Cardiac muscle cell (in vitro differentiated cells and primary cell): ENCODE results near the gene CDC20. TPM values are rescaled to one million over a fixed set of nuclear protein-coding genes. Genes with fewer than 3 reads are reported as not detected.

Experiments used
- DNase-seq, 2 donors: peaks; one replicate each; pipeline versions ENCODE4 v3.0.0 to v3.0.0-alpha.2; 2010 to 2017; ENCODE audit warnings: low read depth in 1 of 2, low spot score in 1 of 2
- H3K27ac ChIP-seq: fragments of 200-600 bp; sonication (generic); 2 replicates; pipeline ENCODE4 v1.5.1; 2016
- H3K27me3 ChIP-seq: fragments of 200-600 bp; sonication (generic); 2 replicates; pipeline ENCODE4 v1.6.0; 2016; ENCODE audit warnings: control low read depth
- H3K36me3 ChIP-seq: fragments of 200-600 bp; sonication (generic); 2 replicates; pipeline ENCODE4 v1.5.1; 2016; ENCODE audit warnings: control low read depth
- H3K4me1 ChIP-seq: fragments of 200-600 bp; sonication (generic); 2 replicates; pipeline ENCODE4 v1.8.1; 2017; ENCODE audit warnings: low read depth, mild to moderate bottlenecking, mixed run types
- H3K4me3 ChIP-seq: fragments of 200-600 bp; sonication (generic); 2 replicates; pipeline ENCODE4 v1.5.1; 2016; ENCODE audit warnings: mild to moderate bottlenecking
- H3K9me3 ChIP-seq: fragments of 200-600 bp; sonication (generic); 2 replicates; pipeline ENCODE4 v1.5.1; 2017; ENCODE audit warnings: low read depth, mild to moderate bottlenecking, control low read depth
- CTCF ChIP-seq: IDR thresholded peaks from 2 replicates; pipeline ENCODE4 v1.5.1; 2012; ENCODE audit warnings: low read depth, mild to moderate bottlenecking, low read length
- polyA plus RNA-seq: library from polyadenylated mRNA; unstranded; fragments of >200 nt; fragmentation: Nextera tagmentation; extraction: Ambion mirVana; gene quantifications from 2 replicates; pipeline ENCODE4 v1.2.1, GENCODE V29; 2016
- total RNA-seq: library from RNA; depleted of rRNA; stranded (reverse); fragments of >200 nt; gene quantifications from 2 replicates; pipeline ENCODE4 v1.2.3, GENCODE V29; 2016

Gene CDC20
- total and polyA plus RNA-seq, 2 experiments from 2014 or later = 18.7 to 134 TPM

DNA sequence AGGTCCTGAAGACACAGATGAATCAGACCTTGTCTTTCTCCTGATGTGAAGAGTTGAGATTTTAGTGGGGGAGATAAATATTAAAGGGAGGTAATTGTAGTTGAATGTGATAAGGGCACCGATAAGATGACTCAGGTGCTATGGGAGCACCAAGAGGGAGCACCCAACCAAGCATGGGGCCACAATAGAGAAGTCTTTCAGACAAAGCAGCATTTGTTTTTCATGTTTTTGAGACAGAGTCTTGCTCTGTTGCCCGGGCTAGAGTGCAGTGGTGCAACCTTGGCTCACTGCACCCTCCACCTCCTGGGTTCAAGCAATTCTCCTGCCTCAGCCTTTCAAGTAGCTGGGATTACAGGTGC is 47.1 kb downstream of the CDC20 start:
- Histone ChIP-seq H3K4me3 (no peak overlapping the region), H3K4me1 (peaks cover 9% of the 10 kb centered on the region), H3K36me3 (peaks cover 6% of the 10 kb centered on the region), H3K27ac (peak overlapping the region; percentile 45), H3K27me3 (no peaks in the 10 kb centered on the region), H3K9me3 (no peaks in the 10 kb centered on the region)
- no peak for DNase-seq
- no peak for TF ChIP-seq CTCF

GRCh38 chr1:43410571-43410970 is 51.8 kb downstream of the CDC20 start:
- TF ChIP-seq CTCF = no peak
- no peak overlapping the region for H3K27ac ChIP-seq
- H3K27me3 ChIP-seq = no peaks in the 10 kb centered on the region
- no peaks in the 10 kb centered on the region for H3K4me1 ChIP-seq
- peaks cover 6% of the 10 kb centered on the region for H3K36me3 ChIP-seq
- no peak overlapping the region for H3K4me3 ChIP-seq
- no peak for DNase-seq
- H3K9me3 ChIP-seq = no peaks in the 10 kb centered on the region

Other genes starting within 250 kb of the CDC20 start
- 48.2 and 62.5 TPM in 2 replicates for gene EBNA1BP2, start 186.7 kb upstream of the CDC20 start, total RNA-seq
- gene EBNA1BP2, start 186.7 kb upstream of the CDC20 start, polyA plus RNA-seq = 60.0 and 65.0 TPM in 2 replicates
- gene CFAP57, start 186.7 kb upstream of the CDC20 start, total RNA-seq = 0.11 TPM in 1 of 2 replicates, not detected in the other
- gene CFAP57, start 186.7 kb upstream of the CDC20 start, polyA plus RNA-seq = 0.09 and 0.72 TPM in 2 replicates
- gene TMEM125, start 89.0 kb upstream of the CDC20 start, total RNA-seq = 2.0 and 2.3 TPM in 2 replicates
- gene TMEM125, start 89.0 kb upstream of the CDC20 start, polyA plus RNA-seq = 2.0 and 2.7 TPM in 2 replicates
- gene C1orf210, start 73.4 kb upstream of the CDC20 start, total RNA-seq = 0.12 TPM in 1 of 2 replicates, not detected in the other
- gene C1orf210, start 73.4 kb upstream of the CDC20 start, polyA plus RNA-seq = not detected in 2 replicates
- gene TIE1, start 58.0 kb upstream of the CDC20 start, total RNA-seq = 2.2 and 5.0 TPM in 2 replicates
- gene TIE1, start 58.0 kb upstream of the CDC20 start, polyA plus RNA-seq = 4.3 TPM in 1 of 2 replicates, not detected in the other
- not detected in 2 replicates for gene MPL, start 21.2 kb upstream of the CDC20 start, total RNA-seq
- gene MPL, start 21.2 kb upstream of the CDC20 start, polyA plus RNA-seq = 0.10 TPM in 1 of 2 replicates, not detected in the other
- gene ELOVL1, start 9.0 kb downstream of the CDC20 start, total RNA-seq = 18.5 and 24.1 TPM in 2 replicates
- gene ELOVL1, start 9.0 kb downstream of the CDC20 start, polyA plus RNA-seq = 38.6 and 50.0 TPM in 2 replicates
- 25.5 and 31.3 TPM in 2 replicates for gene MED8, start 30.8 kb downstream of the CDC20 start, total RNA-seq
- gene MED8, start 30.8 kb downstream of the CDC20 start, polyA plus RNA-seq = 33.3 and 38.8 TPM in 2 replicates
- gene SZT2, start 30.9 kb downstream of the CDC20 start, total RNA-seq = 16.5 and 28.2 TPM in 2 replicates
- 10.3 and 11.5 TPM in 2 replicates for gene SZT2, start 30.9 kb downstream of the CDC20 start, polyA plus RNA-seq
- gene HYI, start 95.0 kb downstream of the CDC20 start, total RNA-seq = 37.2 and 65.2 TPM in 2 replicates
- 15.5 and 35.2 TPM in 2 replicates for gene HYI, start 95.0 kb downstream of the CDC20 start, polyA plus RNA-seq
- 33.9 and 72.8 TPM in 2 replicates for gene PTPRF, start 171.9 kb downstream of the CDC20 start, total RNA-seq
- gene PTPRF, start 171.9 kb downstream of the CDC20 start, polyA plus RNA-seq = 44.1 and 70.9 TPM in 2 replicates